HL-60 (cell line): ENCODE measurements around the gene POLR1F.

Experiments
- DNase-seq, 2 experiments: peaks; one replicate each; pipeline ENCODE4 v3.0.0-alpha.2; 2010 to 2020; ENCODE audit warnings: low read depth in 1 of 2, low spot score in 1 of 2
- H3K27ac ChIP-seq: fragments of 250-450 bp; sonication (Bioruptor Pico); replicated peaks from 2 replicates; pipeline ENCODE4 v1.5.1; 2020; ENCODE audit warnings: mild to moderate bottlenecking, moderate library complexity
- H3K27me3 ChIP-seq: fragments of 250-450 bp; sonication (Bioruptor Pico); 2 replicates; pipeline ENCODE4 v1.5.1; 2021; ENCODE audit warnings: mild to moderate bottlenecking, moderate library complexity; ENCODE audit not compliant: insufficient read depth, poor library complexity, severe bottlenecking
- H3K4me3 ChIP-seq: replicated peaks from 2 replicates; pipeline ENCODE4 v1.5.1; 2011; ENCODE audit warnings: mild to moderate bottlenecking, control low read depth, low read length; ENCODE audit not compliant: insufficient read depth
- CTCF ChIP-seq: IDR thresholded peaks from one replicate; pipeline ENCODE4 v1.5.1; 2011; ENCODE audit warnings: low read length, control low read depth, inconsistent platforms; ENCODE audit not compliant: insufficient read depth
- GABPA ChIP-seq: IDR thresholded peaks from 2 replicates; pipeline ENCODE4 v1.6.1; 2012; ENCODE audit warnings: low read depth
- POLR2AphosphoS5 ChIP-seq: IDR thresholded peaks from 2 replicates; pipeline ENCODE4 v1.6.1; 2012; ENCODE audit warnings: low read depth
- REST ChIP-seq: IDR thresholded peaks from 2 replicates; pipeline ENCODE4 v1.6.1; 2012; ENCODE audit warnings: low read depth; ENCODE audit not compliant: insufficient replicate concordance
- SPI1 ChIP-seq: IDR thresholded peaks from 2 replicates; pipeline ENCODE4 v1.6.1; 2012; ENCODE audit warnings: low read depth, mild to moderate bottlenecking, borderline replicate concordance
- microRNA-seq: library from miRNA; unstranded; fragments of <30 nt; microRNA quantifications from one replicate; pipeline ENCODE4, GENCODE V29; 2018

The POLR1F gene

GRCh38 chr7:19648791-19649190 lies 60.0 kb downstream of the POLR1F start:
- TF ChIP-seq GABPA (no peak), CTCF (no peak), REST (no peak), POLR2AphosphoS5 (no peak), SPI1 (no peak)
- DNase-seq, result no peak
- H3K4me3 ChIP-seq, result no peak overlapping the region

More at GRCh38 chr7:19648791-19649190, 60.0 kb downstream of the POLR1F start:
- no peaks in the 10 kb centered on the region for H3K27me3 ChIP-seq
- H3K27ac ChIP-seq, result no peak overlapping the region

Small RNA genes lying within 50 kb of the gene (microRNA-seq; reads per million reads assigned to microRNA genes)
- 1.5 reads per million for gene MIR3146
